Measurements from ENCODE around the gene LRRC46.

GRCh38 chr17:47808036-47808829, 23.2 kb upstream of the LRRC46 start:
- TF ChIP-seq CTCF (IDR thresholded peaks at IDR 0.05 in 2 of 3, conservative IDR thresholded peaks at IDR 0.05 in 1 of 3; ENCODE audit: control insufficient read depth in 2 of 3, extremely low read depth in 1 of 3, insufficient read depth in 1 of 3, low read depth in 3 of 3, low read length in 3 of 3) (no peak), MEF2A (IDR thresholded peaks at IDR 0.05; ENCODE audit: insufficient read depth, low read depth, low read length) (no peak), HSF1 (IDR thresholded peaks at IDR 0.05; ENCODE audit: low read depth, low read length) (no peak), POLR2A (IDR thresholded peaks at IDR 0.05; ENCODE audit: low read depth, low read length) (no peak), MAX (IDR thresholded peaks at IDR 0.05; ENCODE audit: low read depth, low read length) (no peak), EP300 (IDR thresholded peaks at IDR 0.05; ENCODE audit: borderline replicate concordance in 1 of 2, control insufficient read depth in 1 of 2, low read depth in 2 of 2, low read length in 2 of 2) (no peak), NR2C1 (IDR thresholded peaks at IDR 0.05) (no peak), CBX3 (IDR thresholded peaks at IDR 0.05; ENCODE audit: borderline replicate concordance, low read depth) (no peak), NRF1 (conservative IDR thresholded peaks at IDR 0.05; ENCODE audit: low read depth, low read length) (no peak), CEBPZ (IDR thresholded peaks at IDR 0.05; ENCODE audit: low read depth, low read length) (no peak), POLR2AphosphoS5 (IDR thresholded peaks at IDR 0.05; ENCODE audit: low read length) (no peak), ZNF274 (IDR thresholded peaks at IDR 0.05; ENCODE audit: insufficient read depth, insufficient read length) (no peak), FOS (IDR thresholded peaks at IDR 0.05; ENCODE audit: borderline replicate concordance, extremely low read depth, insufficient read length) (no peak)
